HG03060 (cell line): ENCODE results near the gene PRKCH.
A peak's percentile ranks its signal among the peaks of the same experiment; 100 is the strongest.

Experiments used
- ATAC-seq: cut with Tn5 transposase; IDR thresholded peaks from one replicate; pipeline ENCODE4 v1.9.1; 2021; ENCODE audit warnings: low read depth, moderate number of reproducible peaks; ENCODE audit not compliant: unreplicated experiment

PRKCH gene

GRCh38 chr14:61502459-61503093 lies 181.2 kb downstream of the PRKCH start:
- ATAC-seq = peak; percentile 7

DNA sequence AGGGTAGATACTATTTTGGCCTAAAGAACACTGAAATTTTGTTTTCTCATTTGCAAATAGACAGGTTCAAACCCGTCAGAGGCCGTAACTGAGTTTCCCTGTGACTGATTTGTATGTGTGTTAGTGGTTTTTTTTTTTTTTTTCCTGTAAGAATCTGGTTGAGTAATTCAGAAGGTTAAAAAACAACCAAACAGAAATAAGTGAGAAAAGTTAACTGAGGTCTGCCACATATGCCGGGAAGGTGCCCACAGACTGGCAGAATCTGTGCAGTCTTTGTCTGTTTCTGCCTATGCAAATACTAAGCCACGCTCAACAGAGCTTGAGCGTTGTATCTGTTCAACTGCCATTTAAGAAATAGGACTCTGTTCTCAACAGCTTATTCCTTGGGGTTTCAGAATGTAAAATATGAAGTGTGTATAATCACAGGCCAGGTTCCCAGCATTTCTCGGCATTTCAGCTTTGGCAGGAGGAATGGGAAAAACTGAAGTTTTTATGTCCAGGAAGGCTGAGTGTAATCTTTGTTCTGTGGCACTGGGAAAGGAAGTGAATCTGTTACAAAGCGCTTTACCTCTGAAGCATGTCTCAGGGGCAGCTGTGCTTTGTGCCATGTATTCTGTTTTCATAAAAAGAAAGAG lies 181.9 kb downstream of the PRKCH start:
- ATAC-seq = peak; percentile 82

DNA sequence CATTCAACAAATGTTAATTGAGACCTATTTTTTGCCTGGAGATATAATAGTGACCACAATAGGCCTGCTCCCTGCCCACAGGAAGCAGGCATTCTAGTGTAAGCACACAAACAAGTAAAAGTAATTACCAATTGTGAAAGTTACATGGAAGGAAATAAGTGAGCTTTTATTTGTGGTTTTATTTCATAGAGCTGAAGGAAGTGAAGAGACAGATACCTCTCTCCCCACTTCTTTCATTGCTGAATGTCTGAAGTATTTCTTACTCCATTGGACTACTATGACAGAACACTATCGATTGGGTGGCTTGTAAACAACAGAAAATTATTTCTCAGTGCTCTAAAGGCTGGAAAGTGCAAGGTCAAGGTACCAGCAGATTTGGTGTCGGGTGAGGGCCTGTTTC lies 183.5 kb downstream of the PRKCH start:
- no peak for ATAC-seq

GRCh38 chr14:61505815-61506809 lies 184.7 kb downstream of the PRKCH start:
- no peak for ATAC-seq

DNA sequence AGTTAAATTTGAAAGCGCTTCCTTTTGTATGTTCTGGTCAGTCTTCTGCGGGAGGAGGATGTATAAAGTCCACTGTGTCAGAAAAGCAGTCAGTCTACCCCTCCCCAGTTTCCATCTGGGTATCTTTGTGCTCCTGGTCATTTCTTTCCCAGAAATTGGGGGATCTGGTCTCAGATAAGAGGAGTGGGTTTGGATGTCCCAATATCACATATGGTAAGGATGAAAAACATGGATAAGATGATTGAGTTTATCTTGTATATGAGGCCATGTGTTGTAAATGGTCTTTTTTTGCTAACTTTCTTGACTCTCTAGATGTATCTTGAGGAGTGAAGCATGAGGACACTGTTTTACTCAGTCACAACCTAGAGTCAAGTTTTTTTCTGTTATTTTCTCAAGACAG lies 187.1 kb downstream of the PRKCH start:
- ATAC-seq = no peak

DNA sequence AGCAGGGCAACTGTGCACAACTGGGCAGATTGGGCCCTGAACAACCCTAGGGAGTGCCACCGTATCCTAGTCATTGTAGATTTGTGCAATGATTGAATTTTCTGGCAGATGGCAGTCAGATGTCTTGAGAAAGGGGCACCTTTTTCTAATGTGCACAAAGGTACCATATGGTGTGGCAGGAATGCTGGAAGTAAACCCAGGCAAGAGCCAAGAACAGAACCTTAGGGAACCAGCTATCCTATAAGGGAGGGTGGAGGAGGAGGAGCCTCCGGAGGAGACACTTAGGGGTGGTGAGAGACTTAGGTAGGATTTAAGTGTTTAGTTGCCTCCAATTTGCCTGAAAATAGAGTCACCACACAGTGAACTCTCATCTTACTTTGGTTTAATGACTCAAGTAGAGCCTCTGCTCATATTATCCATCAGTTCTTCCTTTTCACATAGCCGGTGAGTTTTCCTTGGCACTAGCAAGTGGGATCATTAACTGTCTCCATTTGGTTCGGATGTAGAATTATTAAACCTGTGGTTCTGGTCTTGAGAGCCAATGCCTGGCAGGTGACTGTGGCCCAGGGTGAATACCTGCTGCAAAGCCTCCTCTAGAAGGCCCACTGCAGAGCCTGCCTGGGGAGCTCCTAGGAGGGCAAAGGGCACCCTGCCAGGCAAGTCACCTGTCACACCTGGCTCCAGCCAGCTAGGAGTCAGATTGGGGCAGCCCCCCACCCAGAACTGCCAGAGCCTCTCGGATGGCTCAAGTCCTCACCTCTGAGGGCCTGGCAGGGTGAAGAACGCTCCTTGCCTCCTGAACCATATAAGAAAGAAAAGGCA lies 189.6 kb downstream of the PRKCH start:
- ATAC-seq = no peak

DNA sequence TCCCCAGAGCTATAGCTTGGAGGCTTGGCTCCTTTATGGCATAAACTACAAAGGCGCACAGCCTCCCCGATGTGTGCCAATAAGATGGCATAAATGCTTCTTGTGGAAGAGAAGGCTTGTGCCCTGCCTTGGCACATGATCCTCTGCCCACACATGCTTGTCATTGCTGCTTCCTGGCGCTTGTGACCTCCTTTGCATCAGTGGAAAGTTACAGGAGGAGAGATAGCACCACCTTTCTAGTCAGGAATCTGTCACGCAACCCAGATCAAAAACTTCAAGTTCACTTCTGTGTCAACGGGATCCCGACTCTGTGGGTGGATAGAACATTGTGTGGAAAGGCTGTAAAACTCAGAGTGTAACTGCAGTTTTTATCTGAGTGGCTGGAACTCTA lies 190.2 kb downstream of the PRKCH start:
- ATAC-seq = no peak

- ATAC-seq = no peak
Measured at GRCh38 chr14:61512026-61512834, 190.9 kb downstream of the PRKCH start.

DNA sequence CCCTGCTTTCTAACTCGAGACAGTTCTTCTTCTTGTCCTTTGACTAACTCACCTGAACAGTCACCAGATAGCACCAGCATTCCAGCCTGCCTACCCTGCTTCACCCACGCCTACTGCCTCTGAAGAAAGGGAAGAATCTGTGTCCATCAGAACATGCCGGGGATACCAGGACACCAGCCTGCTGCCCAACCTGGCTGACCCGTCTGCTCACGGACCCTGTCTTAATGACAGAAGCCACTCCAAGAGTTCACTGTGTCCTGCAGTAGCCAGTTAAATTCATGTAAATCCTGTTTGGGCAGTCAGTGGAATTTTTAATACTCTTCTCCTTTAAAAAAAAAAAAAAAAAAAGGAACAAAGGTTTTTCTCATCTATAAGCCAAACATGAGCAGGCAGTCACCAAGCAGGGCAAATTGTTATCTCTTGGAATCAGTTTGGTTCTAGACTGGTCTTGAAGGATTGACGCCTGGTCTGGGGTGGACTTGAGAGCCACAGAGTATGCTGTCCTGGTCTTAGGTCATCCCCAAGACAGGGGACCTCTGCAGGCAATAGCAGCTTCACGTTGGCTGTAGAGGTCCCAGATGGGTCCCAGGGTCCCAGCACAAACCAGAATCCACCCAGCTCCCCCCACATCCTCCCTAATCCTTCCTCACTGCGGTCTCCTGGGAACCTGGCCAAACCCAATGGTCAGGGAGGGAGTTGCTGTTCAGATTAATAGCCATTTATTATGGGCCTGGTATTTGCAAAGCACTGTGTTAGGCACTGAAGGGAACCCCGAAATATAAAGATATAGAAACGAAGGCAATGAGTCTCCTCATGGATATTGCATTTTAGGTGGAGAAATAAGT lies 192.8 kb downstream of the PRKCH start:
- no peak for ATAC-seq

GRCh38 chr14:61514927-61515326 lies 193.5 kb downstream of the PRKCH start:
- no peak for ATAC-seq

DNA sequence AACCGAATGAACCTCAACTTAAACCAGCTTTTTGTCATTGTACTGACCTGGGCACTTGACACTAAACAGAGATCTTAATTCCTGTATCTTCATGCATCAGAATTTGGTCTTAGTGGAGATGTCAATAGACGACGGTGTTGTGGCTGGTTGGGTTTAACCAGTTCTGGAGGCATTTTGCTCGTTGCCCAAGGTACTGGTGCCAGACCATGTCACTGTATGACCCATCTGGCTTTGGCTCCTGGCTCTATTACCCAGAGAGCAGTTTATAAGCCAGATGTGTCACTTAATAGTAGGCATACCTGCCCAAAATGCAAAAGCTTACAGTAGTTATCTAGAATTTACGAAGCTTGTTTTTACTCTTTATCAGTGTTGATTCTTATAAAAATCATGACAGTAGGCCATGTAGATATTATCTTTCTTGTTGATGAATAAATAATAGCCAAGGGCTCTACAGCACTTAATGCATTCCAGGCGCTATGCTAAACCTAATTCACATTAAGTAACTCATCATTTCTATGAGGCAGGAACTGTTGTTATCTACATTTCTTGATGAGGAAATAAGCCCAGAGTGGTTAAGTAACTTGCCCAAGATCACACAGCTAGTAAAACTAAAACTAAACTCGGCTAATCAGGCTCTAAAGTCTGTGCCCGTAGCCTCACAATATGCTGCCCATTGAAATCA lies 194.2 kb downstream of the PRKCH start:
- no peak for ATAC-seq

GRCh38 chr14:61516118-61516743 lies 194.9 kb downstream of the PRKCH start:
- no peak for ATAC-seq

GRCh38 chr14:61516964-61517653 lies 195.7 kb downstream of the PRKCH start:
- ATAC-seq = no peak

- no peak for ATAC-seq
Measured at GRCh38 chr14:61517911-61518384, 196.6 kb downstream of the PRKCH start.

DNA sequence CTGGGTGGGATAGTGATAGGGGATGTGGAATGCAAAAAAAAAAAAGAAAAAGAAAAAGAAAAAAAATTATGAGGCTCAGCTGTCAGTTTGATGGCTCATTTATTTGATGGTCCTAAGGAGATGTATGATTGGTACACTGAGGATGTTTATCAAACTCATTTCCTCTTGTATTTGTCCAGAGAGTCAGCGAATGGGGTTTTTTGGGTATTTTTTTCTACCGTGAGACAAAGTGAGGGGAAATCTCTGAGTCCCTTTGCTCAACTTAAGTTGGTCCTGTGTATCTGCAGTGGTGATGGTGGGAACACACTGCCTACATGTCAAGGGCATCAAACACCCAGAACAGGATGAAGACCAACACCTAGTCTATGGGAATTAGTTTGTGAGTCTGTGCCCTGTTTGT lies 197.0 kb downstream of the PRKCH start:
- ATAC-seq = no peak

DNA sequence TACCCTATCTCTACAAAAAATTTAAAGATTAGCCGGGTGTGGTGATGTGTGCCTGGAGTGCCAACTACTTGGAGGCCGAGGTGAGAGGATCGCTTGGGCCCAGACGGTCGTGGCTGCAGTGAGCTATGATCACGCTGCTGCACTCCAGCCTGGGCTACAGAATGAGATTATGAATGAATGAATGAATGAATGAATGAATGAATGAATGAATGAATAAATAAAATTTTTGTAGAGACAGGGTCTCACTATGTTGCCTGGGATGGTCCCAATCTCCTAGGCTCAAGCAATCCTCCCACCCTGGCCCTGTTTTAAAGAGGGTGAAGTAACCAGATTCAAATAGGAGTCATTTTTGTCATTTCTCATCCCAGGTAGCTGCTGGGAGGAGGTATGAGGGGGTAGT lies 197.7 kb downstream of the PRKCH start:
- ATAC-seq = no peak

GRCh38 chr14:61519735-61520134 lies 198.4 kb downstream of the PRKCH start:
- ATAC-seq = no peak
